PFSK-1 (cell line): ENCODE results near the gene USF1.

Source experiments
- FOXP2 ChIP-seq: optimal IDR thresholded peaks from 2 replicates; pipeline ENCODE3; 2011; ENCODE audit warnings: borderline replicate concordance, control low read depth, inconsistent platforms; ENCODE audit not compliant: insufficient read depth; ENCODE audit errors: extremely low read length, extremely low read depth
- POLR2AphosphoS5 ChIP-seq: IDR thresholded peaks from 2 replicates; pipeline ENCODE4 v1.6.1; 2012; ENCODE audit warnings: low read depth, mild to moderate bottlenecking, control low read depth, low read length, moderate library complexity
- TAF1 ChIP-seq: IDR thresholded peaks from 2 replicates; pipeline ENCODE4 v1.6.1; 2012; ENCODE audit warnings: low read length, control low read depth, borderline replicate concordance; ENCODE audit not compliant: insufficient read depth
- TF ChIP-seq, protein P1 (sequence below), 2 experiments: IDR thresholded peaks; 2 replicates each; pipeline versions ENCODE4 v1.6.1 to v1.8.0; 2011 to 2012; ENCODE audit warnings: low read depth in 2 of 2, low read length in 2 of 2, control low read depth in 1 of 2, inconsistent platforms in 1 of 2, mild to moderate bottlenecking in 1 of 2, moderate library complexity in 1 of 2; ENCODE audit not compliant: insufficient read depth in 1 of 2

DNA sequence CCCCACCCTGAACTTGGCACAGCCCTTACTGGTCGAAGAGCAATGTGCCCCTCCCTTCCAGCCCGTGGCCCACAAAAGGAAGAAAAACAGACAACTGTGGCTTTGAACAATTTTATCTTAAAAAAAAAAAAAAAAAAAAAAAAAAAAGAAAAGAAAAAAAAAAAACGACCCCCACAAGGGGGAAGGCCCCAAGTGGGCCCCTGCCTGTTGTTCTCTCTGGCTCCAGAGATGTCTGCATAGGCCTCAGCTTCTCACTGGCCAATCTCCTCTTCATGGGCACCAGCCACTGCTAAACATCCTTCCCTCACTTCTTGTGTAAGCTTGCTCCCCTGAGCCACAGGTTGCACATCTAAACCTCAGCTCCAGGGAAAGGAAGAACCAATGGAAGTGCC lies 6.6 kb downstream of the USF1 start:
- TF ChIP-seq TAF1, result no peak
- TF ChIP-seq, protein P1, sequence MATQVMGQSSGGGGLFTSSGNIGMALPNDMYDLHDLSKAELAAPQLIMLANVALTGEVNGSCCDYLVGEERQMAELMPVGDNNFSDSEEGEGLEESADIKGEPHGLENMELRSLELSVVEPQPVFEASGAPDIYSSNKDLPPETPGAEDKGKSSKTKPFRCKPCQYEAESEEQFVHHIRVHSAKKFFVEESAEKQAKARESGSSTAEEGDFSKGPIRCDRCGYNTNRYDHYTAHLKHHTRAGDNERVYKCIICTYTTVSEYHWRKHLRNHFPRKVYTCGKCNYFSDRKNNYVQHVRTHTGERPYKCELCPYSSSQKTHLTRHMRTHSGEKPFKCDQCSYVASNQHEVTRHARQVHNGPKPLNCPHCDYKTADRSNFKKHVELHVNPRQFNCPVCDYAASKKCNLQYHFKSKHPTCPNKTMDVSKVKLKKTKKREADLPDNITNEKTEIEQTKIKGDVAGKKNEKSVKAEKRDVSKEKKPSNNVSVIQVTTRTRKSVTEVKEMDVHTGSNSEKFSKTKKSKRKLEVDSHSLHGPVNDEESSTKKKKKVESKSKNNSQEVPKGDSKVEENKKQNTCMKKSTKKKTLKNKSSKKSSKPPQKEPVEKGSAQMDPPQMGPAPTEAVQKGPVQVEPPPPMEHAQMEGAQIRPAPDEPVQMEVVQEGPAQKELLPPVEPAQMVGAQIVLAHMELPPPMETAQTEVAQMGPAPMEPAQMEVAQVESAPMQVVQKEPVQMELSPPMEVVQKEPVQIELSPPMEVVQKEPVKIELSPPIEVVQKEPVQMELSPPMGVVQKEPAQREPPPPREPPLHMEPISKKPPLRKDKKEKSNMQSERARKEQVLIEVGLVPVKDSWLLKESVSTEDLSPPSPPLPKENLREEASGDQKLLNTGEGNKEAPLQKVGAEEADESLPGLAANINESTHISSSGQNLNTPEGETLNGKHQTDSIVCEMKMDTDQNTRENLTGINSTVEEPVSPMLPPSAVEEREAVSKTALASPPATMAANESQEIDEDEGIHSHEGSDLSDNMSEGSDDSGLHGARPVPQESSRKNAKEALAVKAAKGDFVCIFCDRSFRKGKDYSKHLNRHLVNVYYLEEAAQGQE (IDR thresholded peaks at IDR 0.05; ENCODE audit: insufficient read depth in 1 of 2, low read depth in 2 of 2, low read length in 2 of 2), result no peak
- no peak for TF ChIP-seq POLR2AphosphoS5
- no peak for TF ChIP-seq FOXP2
